GM10248 (cell line): ENCODE measurements around the gene NFKBIZ.

Experiments used
- CTCF ChIA-PET: fragments of 300-600 bp; sonication (Branson Sonifier 250); formaldehyde crosslinking; extraction: SDS; loops from one replicate; lab custom pipeline; 2021; ENCODE audit warnings: antibody characterized with exemption; lab: Yijun Ruan, JAX
- POLR2A ChIA-PET: fragments of 350-650 bp; sonication (Branson Sonifier 250); formaldehyde crosslinking; extraction: SDS; loops from one replicate; lab custom pipeline; 2020; ENCODE audit warnings: antibody characterized with exemption; lab: Yijun Ruan, JAX
- DNase-seq: peaks from one replicate; pipeline ENCODE4 v3.0.0; 2012; ENCODE audit errors: extremely low spot score
- CTCF ChIP-seq: IDR thresholded peaks from 2 replicates; pipeline ENCODE4 v1.5.1; 2012; ENCODE audit warnings: mild to moderate bottlenecking, low read depth; ENCODE audit errors: extremely low read depth, missing control alignments, control extremely low read depth

The NFKBIZ gene

DNA sequence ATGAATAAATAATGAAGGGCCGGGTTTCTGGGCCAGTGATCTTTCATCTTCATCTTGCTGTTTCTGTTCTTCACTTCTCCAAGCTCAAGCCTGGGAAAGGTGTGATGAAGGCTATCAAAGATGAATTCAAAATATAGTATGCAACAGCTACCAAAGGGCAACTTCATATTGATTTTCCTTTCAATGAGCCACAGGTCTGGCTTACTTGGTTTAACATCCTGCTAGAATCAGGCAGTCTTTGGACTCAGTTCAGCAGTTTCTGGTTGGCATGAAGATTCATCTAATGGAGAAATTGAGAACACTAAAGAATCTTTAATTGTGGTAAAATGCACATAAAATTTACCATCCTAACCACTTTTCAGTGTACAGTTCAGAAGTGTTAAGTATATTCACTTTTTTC, 43.3 kb downstream of the NFKBIZ start:
- ChIA-PET POLR2A (no interaction called here), CTCF (no interaction called here)
- TF ChIP-seq CTCF: no peak
- no peak for DNase-seq

GRCh38 chr3:101896083-101896757, 46.9 kb downstream of the NFKBIZ start:
- ChIA-PET POLR2A (no interaction called here), CTCF (interaction anchor here (1.3 kb wide), 1 partner anchor 14 kb away, joined by 3 read pairs; no protein-coding TSS in a partner anchor)
- no peak for DNase-seq
- TF ChIP-seq CTCF: no peak

DNA sequence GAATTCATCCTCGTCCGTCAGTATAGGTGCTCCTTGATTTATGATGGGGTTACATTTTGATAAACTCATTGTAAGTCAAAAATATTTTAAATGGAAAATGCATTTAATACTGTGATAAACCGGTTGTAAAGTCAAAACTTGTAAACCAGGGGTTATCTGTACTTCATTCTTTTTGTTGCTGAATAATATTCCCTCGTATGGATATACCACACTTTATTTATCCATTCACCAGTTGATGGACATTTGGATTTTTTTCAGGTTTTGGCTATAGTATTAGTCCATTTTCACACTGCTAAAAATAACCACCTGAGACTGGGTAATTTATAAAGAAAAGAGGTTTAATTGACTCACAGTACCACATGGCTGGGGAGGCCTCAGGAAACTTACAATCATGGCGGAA, 47.7 kb downstream of the NFKBIZ start:
- TF ChIP-seq CTCF: no peak
- POLR2A ChIA-PET: no interaction called here
- no peak for DNase-seq
- CTCF ChIA-PET: interaction anchor here (0.9 kb wide), 1 partner anchor 36 kb away, joined by 4 read pairs; no protein-coding TSS in a partner anchor

- ChIA-PET CTCF (interaction anchor here (0.9 kb wide), 2 partner anchors 33 to 35 kb away, joined by 4 read pairs; no protein-coding TSS in a partner anchor), POLR2A (interaction anchor here (0.9 kb wide), 1 partner anchor 49 kb away, joined by 5 read pairs; the partner anchor contains the start of gene NFKBIZ)
- no peak for DNase-seq
- no peak for TF ChIP-seq CTCF
Observed at GRCh38 chr3:101898039-101898438, 48.7 kb downstream of the NFKBIZ start.

- DNase-seq: peak; percentile 55
- TF ChIP-seq CTCF: no peak
- ChIA-PET CTCF (interaction anchor here (0.8 to 2.6 kb wide), 6 partner anchors 23 to 324 kb away, joined by 4 to 9 read pairs (median 6); no protein-coding TSS in a partner anchor), POLR2A (no interaction called here)
Observed at GRCh38 chr3:101898752-101899169, 49.4 kb downstream of the NFKBIZ start.

DNA sequence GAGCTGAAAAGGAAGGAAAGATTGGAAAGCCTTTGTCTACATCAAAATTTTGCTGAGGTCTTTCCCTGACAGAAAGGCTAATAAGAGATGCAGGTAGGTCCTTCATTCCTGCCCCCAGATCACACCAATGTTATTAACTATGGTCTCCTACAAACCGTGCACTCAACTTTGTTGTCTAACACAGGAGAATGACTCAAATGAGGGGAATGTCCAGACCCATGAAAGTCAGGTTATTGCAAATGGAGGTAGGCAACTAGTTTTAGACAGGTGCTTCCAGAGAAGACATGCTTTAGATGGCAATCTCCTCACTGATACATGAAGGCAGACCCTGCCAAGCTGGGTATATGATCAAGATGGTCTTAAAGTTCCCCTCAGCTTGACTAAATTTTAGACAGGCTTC, 51.0 kb downstream of the NFKBIZ start:
- POLR2A ChIA-PET: interaction anchor here (0.8 kb wide), 1 partner anchor 51 kb away, joined by 3 read pairs; the partner anchor contains the start of gene NFKBIZ
- CTCF ChIA-PET: interaction anchor here (0.9 to 3.3 kb wide), 13 partner anchors 11 to 325 kb away, joined by 3 to 12 read pairs (median 5); no protein-coding TSS in a partner anchor
- DNase-seq: no peak
- TF ChIP-seq CTCF: no peak
